HepG2 (cell line): ENCODE results near the gene PIM3. TPM values are rescaled to one million over a fixed set of nuclear protein-coding genes. Genes with fewer than 3 reads are reported as not detected.

Source experiments
- CBX2 ChIP-seq, 2 experiments: fragments of 200-600 bp in 1 of 2; sonication (generic); formaldehyde crosslinking in 1 of 2; IDR thresholded peaks; 2 replicates each; pipeline versions ENCODE4 v1.7.0 to v1.8.1; 2018 to 2022; ENCODE audit warnings: low read depth in 2 of 2, low read length in 1 of 2, mild to moderate bottlenecking in 1 of 2, missing genetic modification reagents in 1 of 2
- GATA4 ChIP-seq: sonication (generic); IDR thresholded peaks from 2 replicates; pipeline ENCODE4 v1.6.1; 2016; ENCODE audit warnings: antibody characterized with exemption, low read depth, borderline replicate concordance
- HCFC1 ChIP-seq: fragments of 150-350 bp; IDR thresholded peaks from 2 replicates; pipeline ENCODE4 v1.6.1; 2014; ENCODE audit warnings: low read depth, low read length
- HES4 ChIP-seq: sonication (generic); formaldehyde crosslinking; IDR thresholded peaks from 2 replicates; pipeline ENCODE4 v1.9.0; 2021; ENCODE audit warnings: mild to moderate bottlenecking, missing genetic modification reagents, borderline replicate concordance
- HOXA5 ChIP-seq: sonication (generic); formaldehyde crosslinking; IDR thresholded peaks from 2 replicates; pipeline ENCODE4 v1.4.0; 2020; ENCODE audit warnings: missing genetic modification reagents
- MEIS2 ChIP-seq: sonication (generic); formaldehyde crosslinking; IDR thresholded peaks from 2 replicates; pipeline ENCODE4 v1.9.0; 2021; ENCODE audit warnings: mild to moderate bottlenecking, missing genetic modification reagents
- MIER3 ChIP-seq: IDR thresholded peaks from 2 replicates; pipeline ENCODE4 v1.6.1; 2016; ENCODE audit warnings: missing compliant biosample characterization, borderline replicate concordance
- MLX ChIP-seq: IDR thresholded peaks from 2 replicates; pipeline ENCODE4 v1.6.1; 2016
- NFRKB ChIP-seq: fragments of 450-650 bp; IDR thresholded peaks from 2 replicates; pipeline ENCODE4 v1.6.1; 2017
- PATZ1 ChIP-seq: sonication (generic); formaldehyde crosslinking; IDR thresholded peaks from 2 replicates; pipeline ENCODE4 v1.4.0; 2020; ENCODE audit warnings: missing genetic modification reagents
- POLR2AphosphoS2 ChIP-seq: IDR thresholded peaks from 2 replicates; pipeline ENCODE4 v1.6.1; 2011; ENCODE audit warnings: low read depth, low read length, improper control_type of control experiment
- PPARG ChIP-seq: conservative IDR thresholded peaks from 2 replicates; pipeline ENCODE4 v1.6.1; 2016; ENCODE audit warnings: missing biosample characterization, missing genetic modification reagents
- RAD21 ChIP-seq: fragments of 450-650 bp; formaldehyde crosslinking; IDR thresholded peaks from 2 replicates; pipeline ENCODE4 v1.5.0; 2020; ENCODE audit warnings: mild to moderate bottlenecking
- TOPORS ChIP-seq: sonication (generic); formaldehyde crosslinking; IDR thresholded peaks from 2 replicates; pipeline ENCODE4 v1.8.0; 2023; ENCODE audit warnings: mild to moderate bottlenecking, missing genetic modification reagents
- ZEB1 ChIP-seq: IDR thresholded peaks from 2 replicates; pipeline ENCODE4 v1.6.1; 2012; ENCODE audit warnings: mild to moderate bottlenecking, low read depth, inconsistent platforms; ENCODE audit not compliant: insufficient replicate concordance
- ZFP62 ChIP-seq: sonication (generic); formaldehyde crosslinking; IDR thresholded peaks from 2 replicates; pipeline ENCODE4 v1.4.0; 2020; ENCODE audit warnings: missing genetic modification reagents
- ZFYVE20 ChIP-seq: sonication (generic); formaldehyde crosslinking; IDR thresholded peaks from 2 replicates; pipeline ENCODE4 v1.8.0; 2023; ENCODE audit warnings: low read depth, mild to moderate bottlenecking, moderate library complexity, missing genetic modification reagents, borderline replicate concordance
- ZNF296 ChIP-seq: sonication (generic); formaldehyde crosslinking; conservative IDR thresholded peaks from 2 replicates; pipeline ENCODE4 v1.5.0; 2020; ENCODE audit warnings: mild to moderate bottlenecking, missing genetic modification reagents
- ZNF503 ChIP-seq: sonication (generic); formaldehyde crosslinking; IDR thresholded peaks from 2 replicates; pipeline ENCODE4 v1.4.0; 2020; ENCODE audit warnings: missing genetic modification reagents
- ZNF546 ChIP-seq: sonication (generic); formaldehyde crosslinking; conservative IDR thresholded peaks from 2 replicates; pipeline ENCODE4 v1.8.1; 2023; ENCODE audit warnings: mild to moderate bottlenecking, missing genetic modification reagents
- ZNF577 ChIP-seq: sonication (generic); formaldehyde crosslinking; IDR thresholded peaks from 2 replicates; pipeline ENCODE4 v1.4.0; 2020; ENCODE audit warnings: mild to moderate bottlenecking, low read depth, missing genetic modification reagents, borderline replicate concordance
- polyA plus RNA-seq, 8 experiments: library from polyadenylated mRNA; depleted of rRNA in 3 of 8; stranded (reverse) in 7 of 8; unstranded in 1 of 8; fragments of >200 nt; fragmentation: Illumina TruSeq in 4 of 8; extraction: Trizol in 4 of 8; gene quantifications; 2 replicates each; pipeline versions ENCODE4 v1.2.1 to v1.2.3, GENCODE V29; 2011 to 2016; ENCODE audit warnings: low read depth in 4 of 8, missing spikeins in 1 of 8, mixed read lengths in 1 of 8; ENCODE audit not compliant: insufficient read depth in 1 of 8
- total RNA-seq, 5 experiments: library from RNA; depleted of rRNA; stranded (reverse); fragments of >200 nt; fragmentation: Illumina TruSeq; extraction: Trizol; gene quantifications; 2 replicates each; pipeline ENCODE4 v1.2.3, GENCODE V29; 2016; ENCODE audit warnings: low read depth in 1 of 5
- TF ChIP-seq, protein P1 (sequence below): sonication (generic); formaldehyde crosslinking; IDR thresholded peaks from 2 replicates; pipeline ENCODE4 v1.4.0; 2020; ENCODE audit warnings: missing genetic modification reagents
- TF ChIP-seq, protein P2 (sequence below): IDR thresholded peaks from 2 replicates; pipeline ENCODE4 v1.6.1; 2016; ENCODE audit warnings: mild to moderate bottlenecking
- TF ChIP-seq, protein P3 (sequence below): sonication (generic); formaldehyde crosslinking; IDR thresholded peaks from 2 replicates; pipeline ENCODE4 v1.4.0; 2020; ENCODE audit warnings: mild to moderate bottlenecking, low read depth, missing genetic modification reagents

The PIM3 gene
- total and polyA plus RNA-seq, 2 of the 13 experiments (the other 11 are each of a cell fraction or from before 2014, with no cell fraction given), result 21.6 to 31.2 TPM

- TF ChIP-seq PATZ1, result peak; percentile 48; the same call in 1 of the 2 replicates
- TF ChIP-seq ZFYVE20 (CRISPR knock-in tag), result no peak
- TF ChIP-seq NFRKB, result no peak
- no peak for TF ChIP-seq ZNF577 (CRISPR knock-in tag)
- TF ChIP-seq ZNF546 (CRISPR knock-in tag), result no peak
- TF ChIP-seq HOXA5 (CRISPR knock-in tag), result no peak
- TF ChIP-seq, protein P1, sequence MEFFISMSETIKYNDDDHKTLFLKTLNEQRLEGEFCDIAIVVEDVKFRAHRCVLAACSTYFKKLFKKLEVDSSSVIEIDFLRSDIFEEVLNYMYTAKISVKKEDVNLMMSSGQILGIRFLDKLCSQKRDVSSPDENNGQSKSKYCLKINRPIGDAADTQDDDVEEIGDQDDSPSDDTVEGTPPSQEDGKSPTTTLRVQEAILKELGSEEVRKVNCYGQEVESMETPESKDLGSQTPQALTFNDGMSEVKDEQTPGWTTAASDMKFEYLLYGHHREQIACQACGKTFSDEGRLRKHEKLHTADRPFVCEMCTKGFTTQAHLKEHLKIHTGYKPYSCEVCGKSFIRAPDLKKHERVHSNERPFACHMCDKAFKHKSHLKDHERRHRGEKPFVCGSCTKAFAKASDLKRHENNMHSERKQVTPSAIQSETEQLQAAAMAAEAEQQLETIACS (CRISPR knock-in tag), result no peak
- TF ChIP-seq, protein P2, sequence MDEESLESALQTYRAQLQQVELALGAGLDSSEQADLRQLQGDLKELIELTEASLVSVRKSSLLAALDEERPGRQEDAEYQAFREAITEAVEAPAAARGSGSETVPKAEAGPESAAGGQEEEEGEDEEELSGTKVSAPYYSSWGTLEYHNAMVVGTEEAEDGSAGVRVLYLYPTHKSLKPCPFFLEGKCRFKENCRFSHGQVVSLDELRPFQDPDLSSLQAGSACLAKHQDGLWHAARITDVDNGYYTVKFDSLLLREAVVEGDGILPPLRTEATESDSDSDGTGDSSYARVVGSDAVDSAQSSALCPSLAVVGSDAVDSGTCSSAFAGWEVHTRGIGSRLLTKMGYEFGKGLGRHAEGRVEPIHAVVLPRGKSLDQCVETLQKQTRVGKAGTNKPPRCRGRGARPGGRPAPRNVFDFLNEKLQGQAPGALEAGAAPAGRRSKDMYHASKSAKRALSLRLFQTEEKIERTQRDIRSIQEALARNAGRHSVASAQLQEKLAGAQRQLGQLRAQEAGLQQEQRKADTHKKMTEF, result no peak
- peak; percentile 8; the same call in 1 of the 2 replicates for TF ChIP-seq RAD21
- TF ChIP-seq, protein P3, sequence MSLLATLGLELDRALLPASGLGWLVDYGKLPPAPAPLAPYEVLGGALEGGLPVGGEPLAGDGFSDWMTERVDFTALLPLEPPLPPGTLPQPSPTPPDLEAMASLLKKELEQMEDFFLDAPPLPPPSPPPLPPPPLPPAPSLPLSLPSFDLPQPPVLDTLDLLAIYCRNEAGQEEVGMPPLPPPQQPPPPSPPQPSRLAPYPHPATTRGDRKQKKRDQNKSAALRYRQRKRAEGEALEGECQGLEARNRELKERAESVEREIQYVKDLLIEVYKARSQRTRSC (CRISPR knock-in tag), result no peak
- TF ChIP-seq PPARG, result no peak
- TF ChIP-seq ZEB1, result peak; percentile 22
- peak; percentile 10; the same call in 1 of the 2 replicates for TF ChIP-seq POLR2AphosphoS2
- TF ChIP-seq HES4 (CRISPR knock-in tag), result no peak
- TF ChIP-seq ZNF503 (CRISPR knock-in tag), result no peak
- TF ChIP-seq MLX (CRISPR knock-in tag), result no peak
- TF ChIP-seq TOPORS (CRISPR knock-in tag), result no peak
- no peak for TF ChIP-seq ZNF296 (CRISPR knock-in tag)
- peak; percentile 20; the same call in 1 of the 2 replicates for TF ChIP-seq MIER3
- no peak for TF ChIP-seq MEIS2 (CRISPR knock-in tag)
- no peak for TF ChIP-seq GATA4
- no peak for TF ChIP-seq HCFC1
- no peak for TF ChIP-seq ZFP62 (CRISPR knock-in tag)
- no peak for TF ChIP-seq CBX2 (IDR thresholded peaks at IDR 0.05; ENCODE audit: low read depth, low read length)
- no peak for TF ChIP-seq CBX2 (CRISPR knock-in tag; IDR thresholded peaks at IDR 0.05; ENCODE audit: low read depth)
Observed at GRCh38 chr22:49967706-49968208, 7.2 kb downstream of the PIM3 start (continued).
